HepG2 (cell line): ENCODE measurements around the gene TRIM2. TPM values are rescaled to one million over a fixed set of nuclear protein-coding genes. Genes with fewer than 3 reads are reported as not detected.

ENCODE experiments used
- ARNT ChIP-seq: fragments of 450-650 bp; IDR thresholded peaks from 2 replicates; pipeline ENCODE4 v1.6.1; 2017
- CEBPB ChIP-seq: IDR thresholded peaks from 2 replicates; pipeline ENCODE4 v1.6.1; 2011; ENCODE audit warnings: low read depth, low read length, improper control_type of control experiment, borderline replicate concordance
- FOXC1 ChIP-seq: sonication (generic); formaldehyde crosslinking; IDR thresholded peaks from 2 replicates; pipeline ENCODE4 v1.8.0; 2022; ENCODE audit warnings: mild to moderate bottlenecking, missing genetic modification reagents, borderline replicate concordance
- FOXK2 ChIP-seq: fragments of 450-650 bp; IDR thresholded peaks from 2 replicates; pipeline ENCODE4 v1.6.1; 2016
- HDAC1 ChIP-seq: sonication (generic); formaldehyde crosslinking; IDR thresholded peaks from 2 replicates; pipeline ENCODE4 v1.5.1; 2020; ENCODE audit warnings: mild to moderate bottlenecking, missing genetic modification reagents
- KDM3A ChIP-seq: IDR thresholded peaks from 2 replicates; pipeline ENCODE4 v1.6.1; 2018; ENCODE audit warnings: low read depth, missing compliant biosample characterization
- KLF15 ChIP-seq: sonication (generic); formaldehyde crosslinking; IDR thresholded peaks from 2 replicates; pipeline ENCODE4 v1.8.1; 2023; ENCODE audit warnings: borderline replicate concordance, mild to moderate bottlenecking, inconsistent platforms, missing genetic modification reagents, mixed read lengths
- MYNN ChIP-seq: sonication (generic); formaldehyde crosslinking; IDR thresholded peaks from 2 replicates; pipeline ENCODE4 v1.4.0; 2020; ENCODE audit warnings: mild to moderate bottlenecking, low read depth, missing genetic modification reagents
- NCOA1 ChIP-seq: sonication (generic); formaldehyde crosslinking; IDR thresholded peaks from 2 replicates; pipeline ENCODE4 v1.9.0; 2021; ENCODE audit warnings: missing genetic modification reagents
- SMARCC2 ChIP-seq: fragments of 450-650 bp; IDR thresholded peaks from 2 replicates; pipeline ENCODE4 v1.6.1; 2017; ENCODE audit warnings: antibody characterized with exemption, mild to moderate bottlenecking
- TEAD2 ChIP-seq: sonication (generic); formaldehyde crosslinking; IDR thresholded peaks from 2 replicates; pipeline ENCODE4 v1.9.0; 2021; ENCODE audit warnings: missing genetic modification reagents
- THYN1 ChIP-seq: sonication (generic); formaldehyde crosslinking; IDR thresholded peaks from 2 replicates; pipeline ENCODE4 v1.8.1; 2023; ENCODE audit warnings: low read depth, mild to moderate bottlenecking, moderate library complexity, missing genetic modification reagents, borderline replicate concordance
- ZBTB7B ChIP-seq: sonication (generic); formaldehyde crosslinking; IDR thresholded peaks from 2 replicates; pipeline ENCODE4 v1.4.0; 2020; ENCODE audit warnings: missing genetic modification reagents
- ZNF205 ChIP-seq: IDR thresholded peaks from 2 replicates; pipeline ENCODE4 v1.6.1; 2018; ENCODE audit warnings: missing biosample characterization, missing genetic modification reagents
- ZNF256 ChIP-seq: sonication (generic); formaldehyde crosslinking; conservative IDR thresholded peaks from 2 replicates; pipeline ENCODE4 v1.4.0; 2020; ENCODE audit warnings: missing genetic modification reagents
- ZNF296 ChIP-seq: sonication (generic); formaldehyde crosslinking; conservative IDR thresholded peaks from 2 replicates; pipeline ENCODE4 v1.5.0; 2020; ENCODE audit warnings: mild to moderate bottlenecking, missing genetic modification reagents
- ZNF30 ChIP-seq: sonication (generic); formaldehyde crosslinking; IDR thresholded peaks from 2 replicates; pipeline ENCODE4 v1.5.0; 2020; ENCODE audit warnings: mild to moderate bottlenecking, missing genetic modification reagents
- ZNF543 ChIP-seq: sonication (generic); formaldehyde crosslinking; IDR thresholded peaks from 2 replicates; pipeline ENCODE4 v1.4.0; 2020; ENCODE audit warnings: mild to moderate bottlenecking, missing genetic modification reagents
- ZNF547 ChIP-seq: sonication (generic); formaldehyde crosslinking; IDR thresholded peaks from 2 replicates; pipeline ENCODE4 v1.5.1; 2020; ENCODE audit warnings: mild to moderate bottlenecking, missing genetic modification reagents
- ZNF747 ChIP-seq: sonication (generic); formaldehyde crosslinking; IDR thresholded peaks from 2 replicates; pipeline ENCODE4 v1.8.1; 2023; ENCODE audit warnings: missing genetic modification reagents, mild to moderate bottlenecking, borderline replicate concordance
- ZSCAN12 ChIP-seq: sonication (generic); formaldehyde crosslinking; IDR thresholded peaks from 2 replicates; pipeline ENCODE4 v1.9.0; 2021; ENCODE audit warnings: mild to moderate bottlenecking, missing genetic modification reagents
- polyA plus RNA-seq, 8 experiments: library from polyadenylated mRNA; depleted of rRNA in 3 of 8; stranded (reverse) in 7 of 8; unstranded in 1 of 8; fragments of >200 nt; fragmentation: Illumina TruSeq in 4 of 8; extraction: Trizol in 4 of 8; gene quantifications; 2 replicates each; pipeline versions ENCODE4 v1.2.1 to v1.2.3, GENCODE V29; 2011 to 2016; ENCODE audit warnings: low read depth in 4 of 8, missing spikeins in 1 of 8, mixed read lengths in 1 of 8; ENCODE audit not compliant: insufficient read depth in 1 of 8
- total RNA-seq, 5 experiments: library from RNA; depleted of rRNA; stranded (reverse); fragments of >200 nt; fragmentation: Illumina TruSeq; extraction: Trizol; gene quantifications; 2 replicates each; pipeline ENCODE4 v1.2.3, GENCODE V29; 2016; ENCODE audit warnings: low read depth in 1 of 5
- TF ChIP-seq, protein P1 (sequence below): IDR thresholded peaks from 2 replicates; pipeline ENCODE4 v1.6.1; 2016; ENCODE audit warnings: missing compliant biosample characterization, missing genetic modification reagents, borderline replicate concordance
- TF ChIP-seq, protein P2 (sequence below): IDR thresholded peaks from 2 replicates; pipeline ENCODE4 v1.6.1; 2016; ENCODE audit warnings: mild to moderate bottlenecking, missing biosample characterization, missing genetic modification reagents
- TF ChIP-seq, protein P3 (sequence below): IDR thresholded peaks from 2 replicates; pipeline ENCODE4 v1.6.1; 2016; ENCODE audit warnings: low read depth, borderline replicate concordance
- TF ChIP-seq, protein P4 (sequence below): IDR thresholded peaks from 2 replicates; pipeline ENCODE4 v1.6.1; 2016
- TF ChIP-seq, protein P5 (sequence below): IDR thresholded peaks from 2 replicates; pipeline ENCODE4 v1.6.1; 2012; ENCODE audit warnings: low read depth, low read length, improper control_type of control experiment

Gene TRIM2
- total and polyA plus RNA-seq, 2 of the 13 experiments (the other 11 are each of a cell fraction or from before 2014, with no cell fraction given), result 2.1 to 4.2 TPM

DNA sequence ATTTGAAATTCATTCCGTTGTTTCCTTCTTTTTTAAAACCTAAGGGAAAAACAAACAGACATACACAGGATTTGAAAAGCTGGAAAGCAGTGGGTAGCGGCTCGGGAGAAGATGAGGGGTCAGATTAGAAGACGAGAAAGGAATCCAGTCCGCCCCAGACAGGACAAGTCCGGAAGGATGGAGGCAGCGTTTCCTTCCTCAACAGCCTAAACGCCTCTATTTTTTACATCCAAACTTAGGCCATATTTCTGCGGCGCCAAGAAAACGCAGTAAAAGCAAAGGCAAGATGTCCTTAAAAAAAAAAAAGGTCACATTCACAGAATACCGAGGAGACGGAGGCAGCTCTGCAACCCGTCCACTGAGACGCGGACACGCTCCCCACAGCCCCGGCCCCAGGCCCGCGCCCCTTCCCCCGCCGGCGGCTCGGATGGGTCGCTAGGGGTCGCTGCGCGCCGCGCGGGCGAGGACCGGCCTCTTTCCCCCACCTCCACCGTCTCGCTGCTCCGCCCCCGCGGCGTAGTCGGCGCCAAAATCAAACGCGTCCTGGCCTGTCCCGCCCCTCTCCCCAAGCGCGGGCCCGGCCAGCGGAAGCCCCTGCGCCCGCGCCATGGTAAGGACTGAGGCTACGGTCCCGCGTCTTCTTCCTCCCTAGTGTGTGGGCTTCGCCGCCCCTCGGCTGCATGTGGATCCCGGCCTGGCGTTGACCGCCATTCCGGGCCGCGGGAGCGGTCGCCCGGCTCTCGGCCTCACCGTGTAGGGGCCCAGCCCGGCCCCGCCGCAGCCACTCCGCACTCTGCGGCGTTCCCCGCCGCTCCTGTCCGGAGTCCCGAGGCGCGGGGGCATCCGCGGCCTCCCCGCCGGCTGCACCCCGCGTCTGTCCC is 140.1 kb downstream of the TRIM2 start, which contains the start of gene MND1 (continued):
- TF ChIP-seq, protein P1, sequence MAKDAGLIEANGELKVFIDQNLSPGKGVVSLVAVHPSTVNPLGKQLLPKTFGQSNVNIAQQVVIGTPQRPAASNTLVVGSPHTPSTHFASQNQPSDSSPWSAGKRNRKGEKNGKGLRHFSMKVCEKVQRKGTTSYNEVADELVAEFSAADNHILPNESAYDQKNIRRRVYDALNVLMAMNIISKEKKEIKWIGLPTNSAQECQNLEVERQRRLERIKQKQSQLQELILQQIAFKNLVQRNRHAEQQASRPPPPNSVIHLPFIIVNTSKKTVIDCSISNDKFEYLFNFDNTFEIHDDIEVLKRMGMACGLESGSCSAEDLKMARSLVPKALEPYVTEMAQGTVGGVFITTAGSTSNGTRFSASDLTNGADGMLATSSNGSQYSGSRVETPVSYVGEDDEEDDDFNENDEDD, result peak; percentile 99
- peak; percentile 66; the same call in 1 of the 2 replicates for TF ChIP-seq KDM3A
- no peak; the same call in 1 of the 2 replicates for TF ChIP-seq ZNF296 (CRISPR knock-in tag)
- no peak for TF ChIP-seq ZNF30
- TF ChIP-seq HDAC1 (CRISPR knock-in tag), result peak; percentile 97
- TF ChIP-seq CEBPB, result no peak
- TF ChIP-seq, protein P2, sequence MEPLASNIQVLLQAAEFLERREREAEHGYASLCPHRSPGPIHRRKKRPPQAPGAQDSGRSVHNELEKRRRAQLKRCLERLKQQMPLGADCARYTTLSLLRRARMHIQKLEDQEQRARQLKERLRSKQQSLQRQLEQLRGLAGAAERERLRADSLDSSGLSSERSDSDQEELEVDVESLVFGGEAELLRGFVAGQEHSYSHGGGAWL, result peak; percentile 65; the same call in 1 of the 2 replicates
- no peak for TF ChIP-seq THYN1 (CRISPR knock-in tag)
- TF ChIP-seq, protein P3, sequence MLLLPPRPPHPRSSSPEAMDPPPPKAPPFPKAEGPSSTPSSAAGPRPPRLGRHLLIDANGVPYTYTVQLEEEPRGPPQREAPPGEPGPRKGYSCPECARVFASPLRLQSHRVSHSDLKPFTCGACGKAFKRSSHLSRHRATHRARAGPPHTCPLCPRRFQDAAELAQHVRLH (CRISPR knock-in tag), result 0 out of 2 replicates have a peak, but pooled peaks have one; percentile 31
- TF ChIP-seq SMARCC2, result no peak
- TF ChIP-seq ARNT, result no peak
- TF ChIP-seq ZBTB7B (CRISPR knock-in tag), result peak; percentile 44; the same call in 1 of the 2 replicates
- peak; percentile 70; the same call in 1 of the 2 replicates for TF ChIP-seq ZNF256 (CRISPR knock-in tag)
- 0 out of 2 replicates have a peak, but pooled peaks have one; percentile 54 for TF ChIP-seq ZNF543 (CRISPR knock-in tag)
- peak; percentile 79 for TF ChIP-seq ZNF547 (CRISPR knock-in tag)
- TF ChIP-seq, protein P4, sequence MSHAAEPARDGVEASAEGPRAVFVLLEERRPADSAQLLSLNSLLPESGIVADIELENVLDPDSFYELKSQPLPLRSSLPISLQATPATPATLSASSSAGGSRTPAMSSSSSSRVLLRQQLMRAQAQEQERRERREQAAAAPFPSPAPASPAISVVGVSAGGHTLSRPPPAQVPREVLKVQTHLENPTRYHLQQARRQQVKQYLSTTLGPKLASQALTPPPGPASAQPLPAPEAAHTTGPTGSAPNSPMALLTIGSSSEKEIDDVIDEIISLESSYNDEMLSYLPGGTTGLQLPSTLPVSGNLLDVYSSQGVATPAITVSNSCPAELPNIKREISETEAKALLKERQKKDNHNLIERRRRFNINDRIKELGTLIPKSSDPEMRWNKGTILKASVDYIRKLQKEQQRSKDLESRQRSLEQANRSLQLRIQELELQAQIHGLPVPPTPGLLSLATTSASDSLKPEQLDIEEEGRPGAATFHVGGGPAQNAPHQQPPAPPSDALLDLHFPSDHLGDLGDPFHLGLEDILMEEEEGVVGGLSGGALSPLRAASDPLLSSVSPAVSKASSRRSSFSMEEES, result 0 out of 2 replicates have a peak, but pooled peaks have one; percentile 35
- peak; percentile 60; the same call in 1 of the 2 replicates for TF ChIP-seq KLF15 (CRISPR knock-in tag)
- TF ChIP-seq NCOA1 (CRISPR knock-in tag), result no peak
- TF ChIP-seq, protein P5, sequence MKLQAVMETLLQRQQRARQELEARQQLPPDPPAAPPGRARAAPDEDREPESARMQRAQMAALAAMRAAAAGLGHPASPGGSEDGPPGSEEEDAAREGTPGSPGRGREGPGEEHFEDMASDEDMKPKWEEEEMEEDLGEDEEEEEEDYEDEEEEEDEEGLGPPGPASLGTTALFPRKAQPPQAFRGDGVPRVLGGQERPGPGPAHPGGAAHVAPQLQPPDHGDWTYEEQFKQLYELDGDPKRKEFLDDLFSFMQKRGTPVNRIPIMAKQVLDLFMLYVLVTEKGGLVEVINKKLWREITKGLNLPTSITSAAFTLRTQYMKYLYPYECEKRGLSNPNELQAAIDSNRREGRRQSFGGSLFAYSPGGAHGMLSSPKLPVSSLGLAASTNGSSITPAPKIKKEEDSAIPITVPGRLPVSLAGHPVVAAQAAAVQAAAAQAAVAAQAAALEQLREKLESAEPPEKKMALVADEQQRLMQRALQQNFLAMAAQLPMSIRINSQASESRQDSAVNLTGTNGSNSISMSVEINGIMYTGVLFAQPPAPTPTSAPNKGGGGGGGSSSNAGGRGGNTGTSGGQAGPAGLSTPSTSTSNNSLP, result no peak
- no peak for TF ChIP-seq FOXK2
- TF ChIP-seq MYNN (CRISPR knock-in tag), result no peak; the same call in 1 of the 2 replicates
- TF ChIP-seq FOXC1, result no peak
- TF ChIP-seq ZNF205 (CRISPR knock-in tag), result peak; percentile 57; the same call in 1 of the 2 replicates
- TF ChIP-seq ZNF747 (CRISPR knock-in tag), result no peak
- TF ChIP-seq TEAD2, result 0 out of 2 replicates have a peak, but pooled peaks have one; percentile 42
- no peak for TF ChIP-seq ZSCAN12 (CRISPR knock-in tag)
